GM23338 (cell line): ENCODE data around the gene B4GALT3. TPM values are rescaled to one million over a fixed set of nuclear protein-coding genes. Genes with fewer than 3 reads are reported as not detected.

Source experiments
- ATAC-seq: fragments of 200-7000 bp; cut with Tn5 transposase; 3 replicates; pipeline ENCODE4 v1.9.1; 2020
- DNase-seq: peaks from one replicate; pipeline ENCODE4 v3.0.0-alpha.2; 2015; ENCODE audit warnings: low spot score
- H2AFZ ChIP-seq: fragments of 200-600 bp; sonication (generic); 2 replicates; pipeline ENCODE4 v1.8.0; 2016; ENCODE audit warnings: antibody characterized with exemption, mild to moderate bottlenecking, moderate library complexity
- H3F3A ChIP-seq: fragments of 200-600 bp; sonication (generic); replicated peaks from 2 replicates; pipeline ENCODE4 v1.8.0; 2017; ENCODE audit warnings: antibody characterized with exemption, mixed run types, low read depth
- H3K27ac ChIP-seq: fragments of 200-600 bp; sonication (generic); 2 replicates; pipeline ENCODE4 v1.6.1; 2016; ENCODE audit warnings: low read depth
- H3K27me3 ChIP-seq: fragments of 200-600 bp; sonication (generic); 2 replicates; pipeline ENCODE4 v1.8.0; 2016; ENCODE audit warnings: mild to moderate bottlenecking, mixed run types, moderate library complexity; ENCODE audit not compliant: insufficient read depth
- H3K36me3 ChIP-seq: fragments of 200-600 bp; sonication (generic); 2 replicates; pipeline ENCODE4 v1.8.0; 2016; ENCODE audit warnings: mild to moderate bottlenecking; ENCODE audit not compliant: insufficient read depth
- H3K4me1 ChIP-seq: fragments of 200-600 bp; sonication (generic); 2 replicates; pipeline ENCODE4 v1.8.0; 2016; ENCODE audit warnings: mild to moderate bottlenecking, moderate library complexity; ENCODE audit not compliant: insufficient read depth
- H3K4me2 ChIP-seq: fragments of 200-600 bp; sonication (generic); 2 replicates; pipeline ENCODE4 v1.7.1; 2017; ENCODE audit warnings: mixed run types
- H3K4me3 ChIP-seq: fragments of 200-600 bp; sonication (generic); 2 replicates; pipeline ENCODE4 v1.6.1; 2016; ENCODE audit warnings: mixed run types
- H3K79me2 ChIP-seq: fragments of 200-600 bp; sonication (generic); replicated peaks from 2 replicates; pipeline ENCODE4 v1.8.0; 2017; ENCODE audit warnings: mild to moderate bottlenecking; ENCODE audit not compliant: insufficient read depth
- H3K9me2 ChIP-seq: fragments of 200-600 bp; sonication (generic); 2 replicates; pipeline ENCODE4 v1.8.0; 2017; ENCODE audit not compliant: insufficient read depth
- H4K20me1 ChIP-seq: fragments of 200-600 bp; sonication (generic); replicated peaks from 2 replicates; pipeline ENCODE4 v1.8.0; 2017; ENCODE audit warnings: mild to moderate bottlenecking; ENCODE audit not compliant: insufficient read depth
- H3K27ac Mint-ChIP-seq: 2 replicates; pipeline ENCODE4 v1.8.0; 2020; ENCODE audit warnings: inconsistent platforms, mild to moderate bottlenecking, moderate library complexity, mixed read lengths
- H3K27me3 Mint-ChIP-seq: 3 replicates; pipeline ENCODE4 v1.8.0; 2022; ENCODE audit warnings: low read depth, mild to moderate bottlenecking, moderate library complexity, mixed read lengths, inconsistent platforms; ENCODE audit not compliant: insufficient read depth, poor library complexity
- H3K36me3 Mint-ChIP-seq: 3 replicates; pipeline ENCODE4 v1.8.0; 2021; ENCODE audit warnings: low read depth, mild to moderate bottlenecking, inconsistent platforms, moderate library complexity, mixed read lengths
- H3K4me1 Mint-ChIP-seq: 3 replicates; pipeline ENCODE4 v1.8.0; 2020; ENCODE audit warnings: mild to moderate bottlenecking, inconsistent platforms, mixed read lengths
- H3K4me3 Mint-ChIP-seq: 3 replicates; pipeline ENCODE4 v1.8.0; 2021; ENCODE audit warnings: moderate library complexity, mild to moderate bottlenecking, inconsistent platforms, mixed read lengths
- H3K9me3 Mint-ChIP-seq: 3 replicates; pipeline ENCODE4 v1.8.0; 2020; ENCODE audit warnings: moderate library complexity, mild to moderate bottlenecking, inconsistent platforms, mixed read lengths
- EZH2phosphoT487 ChIP-seq: fragments of 200-600 bp; sonication (generic); IDR thresholded peaks from one replicate; pipeline ENCODE4 v1.8.1; 2018; ENCODE audit warnings: antibody characterized with exemption; ENCODE audit not compliant: unreplicated experiment
- NANOG ChIP-seq: IDR thresholded peaks from 2 replicates; pipeline ENCODE4 v1.6.1; 2016; ENCODE audit warnings: antibody characterized with exemption, borderline replicate concordance
- POLR2AphosphoS5 ChIP-seq: IDR thresholded peaks from 2 replicates; pipeline ENCODE4 v1.6.1; 2016; ENCODE audit warnings: antibody characterized with exemption, low read depth
- STAT1 ChIP-seq: IDR thresholded peaks from one replicate; pipeline ENCODE4 v1.6.1; 2016; ENCODE audit warnings: antibody characterized with exemption; ENCODE audit not compliant: unreplicated experiment
- ZNF114 ChIP-seq: fragments of 250-450 bp; sonication (Bioruptor Pico); IDR thresholded peaks from 2 replicates; pipeline ENCODE4 v1.5.0; 2020; ENCODE audit warnings: mild to moderate bottlenecking, moderate library complexity
- polyA plus RNA-seq: library from polyadenylated mRNA; unstranded; fragments of >200 nt; fragmentation: Nextera tagmentation; extraction: Ambion mirVana; gene quantifications from 2 replicates; pipeline ENCODE4 v1.2.1, GENCODE V29; 2016
- total RNA-seq: library from RNA; depleted of rRNA; stranded (reverse); fragments of >200 nt; shearing (Covaris generic); gene quantifications from 2 replicates; pipeline ENCODE4 v1.2.3, GENCODE V29; 2014
- TF ChIP-seq, protein P1 (sequence below): IDR thresholded peaks from one replicate; pipeline ENCODE4 v1.6.1; 2018; ENCODE audit warnings: antibody characterized with exemption; ENCODE audit not compliant: unreplicated experiment
- TF ChIP-seq, protein P2 (sequence below): fragments of 250-450 bp; sonication (Bioruptor Pico); IDR thresholded peaks from 2 replicates; pipeline ENCODE4 v1.5.0; 2020; ENCODE audit warnings: mild to moderate bottlenecking, moderate library complexity

Gene B4GALT3
- total and polyA plus RNA-seq, 2 experiments from 2014 or later = 24.2 to 35.8 TPM

DNA sequence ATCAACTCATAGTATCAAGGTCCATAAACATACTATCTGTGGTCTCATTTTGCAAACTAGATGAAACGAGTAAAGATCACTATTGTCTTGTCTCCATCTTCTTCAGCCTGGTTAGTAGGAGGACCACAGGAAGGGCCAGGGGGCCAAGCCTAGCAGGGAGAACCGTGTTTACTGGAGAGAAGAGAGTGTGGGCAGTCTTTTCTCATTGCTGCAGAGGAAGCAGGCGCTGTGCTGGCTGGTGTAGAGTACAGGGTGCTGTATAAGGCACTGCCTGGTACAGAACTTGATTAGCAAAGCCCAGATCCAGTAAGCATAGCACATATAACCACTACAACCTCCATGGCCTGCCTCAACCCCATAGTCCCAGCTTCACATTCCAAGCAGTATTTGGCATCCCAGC lies 10.0 kb upstream of the B4GALT3 start:
- no peak overlapping the region for H3K27ac Mint-ChIP-seq
- ATAC-seq = no peak
- H3K36me3 Mint-ChIP-seq = peaks cover 8% of the 10 kb centered on the region; the same call in 2 of the 3 replicates
- H3K4me1 Mint-ChIP-seq = peaks cover 7% of the 10 kb centered on the region
- Histone ChIP-seq H4K20me1 (no peaks in the 10 kb centered on the region), H3K4me1 (peaks cover 2% of the 10 kb centered on the region; the same call in 1 of the 2 replicates), H3K27ac (no peak overlapping the region), H3K4me2 (no peak overlapping the region), H3F3A (0 out of 2 replicates have a peak, but pooled peaks cover 3% of the 10 kb centered on the region), H3K79me2 (no peaks in the 10 kb centered on the region), H3K9me2 (no peaks in the 10 kb centered on the region), H3K27me3 (no peaks in the 10 kb centered on the region), H2AFZ (no peak overlapping the region), H3K36me3 (no peaks in the 10 kb centered on the region), H3K4me3 (no peak overlapping the region)
- no peak overlapping the region for H3K4me3 Mint-ChIP-seq
- peaks cover 8% of the 10 kb centered on the region for H3K27me3 Mint-ChIP-seq
- no peaks in the 10 kb centered on the region for H3K9me3 Mint-ChIP-seq
- DNase-seq = no peak
- TF ChIP-seq NANOG (no peak), STAT1 (no peak), EZH2phosphoT487 (no peak), ZNF114 (CRISPR knock-in tag) (no peak), POLR2AphosphoS5 (no peak)
- TF ChIP-seq, protein P1, sequence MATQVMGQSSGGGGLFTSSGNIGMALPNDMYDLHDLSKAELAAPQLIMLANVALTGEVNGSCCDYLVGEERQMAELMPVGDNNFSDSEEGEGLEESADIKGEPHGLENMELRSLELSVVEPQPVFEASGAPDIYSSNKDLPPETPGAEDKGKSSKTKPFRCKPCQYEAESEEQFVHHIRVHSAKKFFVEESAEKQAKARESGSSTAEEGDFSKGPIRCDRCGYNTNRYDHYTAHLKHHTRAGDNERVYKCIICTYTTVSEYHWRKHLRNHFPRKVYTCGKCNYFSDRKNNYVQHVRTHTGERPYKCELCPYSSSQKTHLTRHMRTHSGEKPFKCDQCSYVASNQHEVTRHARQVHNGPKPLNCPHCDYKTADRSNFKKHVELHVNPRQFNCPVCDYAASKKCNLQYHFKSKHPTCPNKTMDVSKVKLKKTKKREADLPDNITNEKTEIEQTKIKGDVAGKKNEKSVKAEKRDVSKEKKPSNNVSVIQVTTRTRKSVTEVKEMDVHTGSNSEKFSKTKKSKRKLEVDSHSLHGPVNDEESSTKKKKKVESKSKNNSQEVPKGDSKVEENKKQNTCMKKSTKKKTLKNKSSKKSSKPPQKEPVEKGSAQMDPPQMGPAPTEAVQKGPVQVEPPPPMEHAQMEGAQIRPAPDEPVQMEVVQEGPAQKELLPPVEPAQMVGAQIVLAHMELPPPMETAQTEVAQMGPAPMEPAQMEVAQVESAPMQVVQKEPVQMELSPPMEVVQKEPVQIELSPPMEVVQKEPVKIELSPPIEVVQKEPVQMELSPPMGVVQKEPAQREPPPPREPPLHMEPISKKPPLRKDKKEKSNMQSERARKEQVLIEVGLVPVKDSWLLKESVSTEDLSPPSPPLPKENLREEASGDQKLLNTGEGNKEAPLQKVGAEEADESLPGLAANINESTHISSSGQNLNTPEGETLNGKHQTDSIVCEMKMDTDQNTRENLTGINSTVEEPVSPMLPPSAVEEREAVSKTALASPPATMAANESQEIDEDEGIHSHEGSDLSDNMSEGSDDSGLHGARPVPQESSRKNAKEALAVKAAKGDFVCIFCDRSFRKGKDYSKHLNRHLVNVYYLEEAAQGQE = no peak
- TF ChIP-seq, protein P2, sequence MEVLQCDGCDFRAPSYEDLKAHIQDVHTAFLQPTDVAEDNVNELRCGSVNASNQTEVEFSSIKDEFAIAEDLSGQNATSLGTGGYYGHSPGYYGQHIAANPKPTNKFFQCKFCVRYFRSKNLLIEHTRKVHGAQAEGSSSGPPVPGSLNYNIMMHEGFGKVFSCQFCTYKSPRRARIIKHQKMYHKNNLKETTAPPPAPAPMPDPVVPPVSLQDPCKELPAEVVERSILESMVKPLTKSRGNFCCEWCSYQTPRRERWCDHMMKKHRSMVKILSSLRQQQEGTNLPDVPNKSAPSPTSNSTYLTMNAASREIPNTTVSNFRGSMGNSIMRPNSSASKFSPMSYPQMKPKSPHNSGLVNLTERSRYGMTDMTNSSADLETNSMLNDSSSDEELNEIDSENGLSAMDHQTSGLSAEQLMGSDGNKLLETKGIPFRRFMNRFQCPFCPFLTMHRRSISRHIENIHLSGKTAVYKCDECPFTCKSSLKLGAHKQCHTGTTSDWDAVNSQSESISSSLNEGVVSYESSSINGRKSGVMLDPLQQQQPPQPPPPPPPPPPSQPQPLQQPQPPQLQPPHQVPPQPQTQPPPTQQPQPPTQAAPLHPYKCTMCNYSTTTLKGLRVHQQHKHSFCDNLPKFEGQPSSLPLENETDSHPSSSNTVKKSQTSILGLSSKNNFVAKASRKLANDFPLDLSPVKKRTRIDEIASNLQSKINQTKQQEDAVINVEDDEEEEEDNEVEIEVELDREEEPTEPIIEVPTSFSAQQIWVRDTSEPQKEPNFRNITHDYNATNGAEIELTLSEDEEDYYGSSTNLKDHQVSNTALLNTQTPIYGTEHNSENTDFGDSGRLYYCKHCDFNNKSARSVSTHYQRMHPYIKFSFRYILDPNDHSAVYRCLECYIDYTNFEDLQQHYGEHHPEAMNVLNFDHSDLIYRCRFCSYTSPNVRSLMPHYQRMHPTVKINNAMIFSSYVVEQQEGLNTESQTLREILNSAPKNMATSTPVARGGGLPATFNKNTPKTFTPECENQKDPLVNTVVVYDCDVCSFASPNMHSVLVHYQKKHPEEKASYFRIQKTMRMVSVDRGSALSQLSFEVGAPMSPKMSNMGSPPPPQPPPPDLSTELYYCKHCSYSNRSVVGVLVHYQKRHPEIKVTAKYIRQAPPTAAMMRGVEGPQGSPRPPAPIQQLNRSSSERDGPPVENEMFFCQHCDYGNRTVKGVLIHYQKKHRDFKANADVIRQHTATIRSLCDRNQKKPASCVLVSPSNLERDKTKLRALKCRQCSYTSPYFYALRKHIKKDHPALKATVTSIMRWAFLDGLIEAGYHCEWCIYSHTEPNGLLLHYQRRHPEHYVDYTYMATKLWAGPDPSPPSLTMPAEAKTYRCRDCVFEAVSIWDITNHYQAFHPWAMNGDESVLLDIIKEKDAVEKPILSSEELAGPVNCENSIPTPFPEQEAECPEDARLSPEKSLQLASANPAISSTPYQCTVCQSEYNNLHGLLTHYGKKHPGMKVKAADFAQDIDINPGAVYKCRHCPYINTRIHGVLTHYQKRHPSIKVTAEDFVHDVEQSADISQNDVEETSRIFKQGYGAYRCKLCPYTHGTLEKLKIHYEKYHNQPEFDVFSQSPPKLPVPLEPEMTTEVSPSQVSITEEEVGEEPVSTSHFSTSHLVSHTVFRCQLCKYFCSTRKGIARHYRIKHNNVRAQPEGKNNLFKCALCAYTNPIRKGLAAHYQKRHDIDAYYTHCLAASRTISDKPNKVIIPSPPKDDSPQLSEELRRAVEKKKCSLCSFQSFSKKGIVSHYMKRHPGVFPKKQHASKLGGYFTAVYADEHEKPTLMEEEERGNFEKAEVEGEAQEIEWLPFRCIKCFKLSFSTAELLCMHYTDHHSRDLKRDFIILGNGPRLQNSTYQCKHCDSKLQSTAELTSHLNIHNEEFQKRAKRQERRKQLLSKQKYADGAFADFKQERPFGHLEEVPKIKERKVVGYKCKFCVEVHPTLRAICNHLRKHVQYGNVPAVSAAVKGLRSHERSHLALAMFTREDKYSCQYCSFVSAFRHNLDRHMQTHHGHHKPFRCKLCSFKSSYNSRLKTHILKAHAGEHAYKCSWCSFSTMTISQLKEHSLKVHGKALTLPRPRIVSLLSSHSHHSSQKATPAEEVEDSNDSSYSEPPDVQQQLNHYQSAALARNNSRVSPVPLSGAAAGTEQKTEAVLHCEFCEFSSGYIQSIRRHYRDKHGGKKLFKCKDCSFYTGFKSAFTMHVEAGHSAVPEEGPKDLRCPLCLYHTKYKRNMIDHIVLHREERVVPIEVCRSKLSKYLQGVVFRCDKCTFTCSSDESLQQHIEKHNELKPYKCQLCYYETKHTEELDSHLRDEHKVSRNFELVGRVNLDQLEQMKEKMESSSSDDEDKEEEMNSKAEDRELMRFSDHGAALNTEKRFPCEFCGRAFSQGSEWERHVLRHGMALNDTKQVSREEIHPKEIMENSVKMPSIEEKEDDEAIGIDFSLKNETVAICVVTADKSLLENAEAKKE (CRISPR knock-in tag) = no peak
